Activated naive CD8-positive, alpha-beta T cell treated with anti-CD3 and anti-CD28 coated beads, Interleukin-2, amount 10 ng/mL, durations not matched to agents 7 days and 5 days (primary cell): ENCODE data around the gene FBXO38. TPM values are rescaled to one million over a fixed set of nuclear protein-coding genes. Genes with fewer than 3 reads are reported as not detected.

ENCODE experiments used
- ATAC-seq: fragments of 150-1000 bp; cut with Tn5 transposase; one replicate; pipeline ENCODE4 v1.10.0; 2021; ENCODE audit warnings: low read depth, moderate library complexity
- POLR2A ChIA-PET: fragments of 350-600 bp; sonication (Branson Sonifier 250); formaldehyde crosslinking; loops from one replicate; lab custom pipeline; 2021; ENCODE audit warnings: antibody characterized with exemption; lab: Charles Lee
- DNase-seq: peaks from one replicate; pipeline ENCODE4 v3.0.0; 2021
- H3K27ac Mint-ChIP-seq: one replicate; pipeline ENCODE4 v1.8.0; 2022; ENCODE audit warnings: mild to moderate bottlenecking, mixed read lengths
- H3K27me3 Mint-ChIP-seq: one replicate; pipeline ENCODE4 v1.8.0; 2022; ENCODE audit warnings: mild to moderate bottlenecking, moderate library complexity, mixed read lengths
- H3K36me3 Mint-ChIP-seq: one replicate; pipeline ENCODE4 v1.8.0; 2021; ENCODE audit warnings: mild to moderate bottlenecking, mixed read lengths
- H3K4me1 Mint-ChIP-seq: one replicate; pipeline ENCODE4 v1.8.0; 2021; ENCODE audit warnings: mixed read lengths
- H3K4me3 Mint-ChIP-seq: one replicate; pipeline ENCODE4 v1.8.0; 2022; ENCODE audit warnings: mild to moderate bottlenecking, moderate library complexity, mixed read lengths
- H3K9me3 Mint-ChIP-seq: one replicate; pipeline ENCODE4 v1.8.0; 2021; ENCODE audit warnings: mixed read lengths
- total RNA-seq, 2 experiments: library from RNA; stranded (reverse); gene quantifications; one replicate each; pipeline ENCODE4 v1.2.3, GENCODE V29; 2021

The FBXO38 gene
- total RNA-seq, 2 experiments from 2014 or later = 60.5 to 65.8 TPM

DNA sequence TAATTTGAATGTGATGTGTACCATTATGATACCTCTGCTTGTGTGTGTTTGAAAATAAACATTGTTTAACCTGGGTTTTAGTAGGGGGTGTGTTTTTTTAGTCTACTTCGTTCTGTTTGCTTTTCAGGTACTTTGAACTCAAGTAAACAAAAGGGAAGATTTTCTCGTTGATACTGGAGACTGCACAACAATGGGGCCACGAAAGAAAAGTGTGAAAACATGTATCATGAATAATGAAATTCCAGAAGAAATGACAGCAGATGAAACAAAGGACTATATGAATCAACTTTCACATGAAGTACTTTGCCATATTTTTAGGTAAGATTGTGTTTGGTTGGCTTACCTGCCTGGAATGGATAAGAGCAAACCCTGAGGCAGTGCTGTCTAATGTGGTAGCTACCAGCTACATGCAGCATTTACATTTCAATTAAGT lies 10.8 kb downstream of the FBXO38 start:
- H3K4me1 Mint-ChIP-seq = peaks cover 15% of the 10 kb centered on the region
- H3K27me3 Mint-ChIP-seq = no peaks in the 10 kb centered on the region
- H3K9me3 Mint-ChIP-seq = no peaks in the 10 kb centered on the region
- no peak overlapping the region for H3K4me3 Mint-ChIP-seq
- H3K36me3 Mint-ChIP-seq = peaks cover 9% of the 10 kb centered on the region
- H3K27ac Mint-ChIP-seq = no peak overlapping the region
- ATAC-seq (no peak), DNase-seq (no peak)
- POLR2A ChIA-PET = no interaction called here

GRCh38 chr5:148395031-148395430 lies 11.3 kb downstream of the FBXO38 start:
- DNase-seq (no peak), ATAC-seq (no peak)
- peaks cover 15% of the 10 kb centered on the region for H3K4me1 Mint-ChIP-seq
- POLR2A ChIA-PET = no interaction called here
- no peaks in the 10 kb centered on the region for H3K27me3 Mint-ChIP-seq
- no peaks in the 10 kb centered on the region for H3K9me3 Mint-ChIP-seq
- H3K27ac Mint-ChIP-seq = no peak overlapping the region
- H3K36me3 Mint-ChIP-seq = peaks cover 10% of the 10 kb centered on the region
- H3K4me3 Mint-ChIP-seq = no peak overlapping the region

- Mint-ChIP-seq H3K4me3 (no peak overlapping the region), H3K9me3 (no peaks in the 10 kb centered on the region), H3K27ac (no peak overlapping the region), H3K27me3 (no peaks in the 10 kb centered on the region), H3K4me1 (peaks cover 14% of the 10 kb centered on the region), H3K36me3 (peaks cover 28% of the 10 kb centered on the region)
- POLR2A ChIA-PET = no interaction called here
- no peak for DNase-seq
- ATAC-seq = no peak
Observed at GRCh38 chr5:148397968-148398595, 14.3 kb downstream of the FBXO38 start.

DNA sequence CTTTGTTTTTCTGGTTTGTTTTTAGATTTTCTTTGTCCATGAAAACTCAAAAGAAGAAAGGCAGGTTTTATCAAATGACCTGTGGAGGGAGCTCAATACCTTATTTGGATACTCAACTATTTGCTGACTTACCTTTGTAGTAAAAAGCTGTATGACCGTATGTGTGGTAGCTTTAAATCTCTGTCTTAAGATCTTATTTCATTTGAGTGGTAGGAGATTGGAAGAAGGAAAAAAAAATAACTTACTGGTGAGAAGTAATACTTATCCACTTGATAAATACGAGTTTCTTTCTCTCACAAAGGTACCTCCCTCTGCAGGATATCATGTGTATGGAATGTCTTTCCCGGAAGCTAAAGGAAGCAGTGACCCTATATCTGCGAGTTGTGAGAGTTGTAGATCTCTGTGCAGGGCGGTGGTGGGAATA lies 15.0 kb downstream of the FBXO38 start:
- DNase-seq (no peak), ATAC-seq (no peak)
- H3K27me3 Mint-ChIP-seq = no peaks in the 10 kb centered on the region
- H3K36me3 Mint-ChIP-seq = peaks cover 29% of the 10 kb centered on the region
- no peaks in the 10 kb centered on the region for H3K9me3 Mint-ChIP-seq
- POLR2A ChIA-PET = no interaction called here
- no peak overlapping the region for H3K4me3 Mint-ChIP-seq
- peaks cover 14% of the 10 kb centered on the region for H3K4me1 Mint-ChIP-seq
- H3K27ac Mint-ChIP-seq = no peak overlapping the region

GRCh38 chr5:148401604-148402003 lies 17.8 kb downstream of the FBXO38 start:
- ATAC-seq = no peak
- Mint-ChIP-seq H3K9me3 (no peaks in the 10 kb centered on the region), H3K27ac (no peak overlapping the region), H3K4me1 (peaks cover 12% of the 10 kb centered on the region), H3K27me3 (no peaks in the 10 kb centered on the region), H3K36me3 (peaks cover 38% of the 10 kb centered on the region), H3K4me3 (no peak overlapping the region)
- no peak for DNase-seq
- POLR2A ChIA-PET = no interaction called here

DNA sequence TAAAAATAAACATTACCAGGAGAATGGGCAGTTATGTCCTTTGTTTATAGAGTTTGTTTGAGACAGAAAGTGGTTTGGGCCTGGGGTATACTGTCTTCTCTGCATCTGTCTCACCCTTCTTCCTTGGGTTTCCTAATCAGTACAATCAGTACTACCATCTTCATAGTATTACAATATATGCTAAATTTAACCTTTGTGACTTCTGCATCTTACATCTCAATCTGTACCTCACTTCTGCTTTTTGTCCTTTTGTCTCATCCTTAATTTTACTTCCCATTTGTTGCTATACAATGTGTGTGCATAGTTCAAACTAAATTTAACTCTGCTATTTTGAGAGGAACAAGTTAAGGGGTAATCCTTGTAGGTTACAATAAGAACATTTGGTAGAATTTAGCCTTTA lies 19.6 kb downstream of the FBXO38 start:
- Mint-ChIP-seq H3K27ac (no peak overlapping the region), H3K9me3 (no peaks in the 10 kb centered on the region), H3K27me3 (no peaks in the 10 kb centered on the region), H3K4me3 (no peak overlapping the region), H3K36me3 (peaks cover 43% of the 10 kb centered on the region), H3K4me1 (peaks cover 10% of the 10 kb centered on the region)
- DNase-seq (no peak), ATAC-seq (no peak)
- POLR2A ChIA-PET = no interaction called here

DNA sequence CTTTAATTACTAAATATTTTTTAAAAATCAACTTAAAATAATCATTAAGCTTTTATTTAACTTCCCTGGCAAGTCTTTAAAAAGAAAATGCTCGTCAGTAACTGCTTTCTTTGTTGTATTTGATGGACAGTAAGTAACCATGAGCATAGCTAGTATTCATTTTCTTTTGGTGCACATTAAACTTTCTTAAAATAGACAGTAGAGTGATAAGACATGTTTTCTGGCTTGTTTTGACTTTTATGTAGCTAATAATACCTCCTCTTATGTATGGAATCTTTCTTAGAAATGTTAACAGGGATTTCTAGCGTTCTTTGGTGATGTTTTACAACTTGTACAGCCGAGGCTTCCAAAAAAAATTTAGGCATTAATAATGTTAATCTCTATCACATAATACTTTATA lies 22.6 kb downstream of the FBXO38 start:
- Mint-ChIP-seq H3K4me1 (no peaks in the 10 kb centered on the region), H3K27ac (no peak overlapping the region), H3K9me3 (no peaks in the 10 kb centered on the region), H3K36me3 (peaks cover 41% of the 10 kb centered on the region), H3K4me3 (no peak overlapping the region), H3K27me3 (no peaks in the 10 kb centered on the region)
- DNase-seq = no peak
- ATAC-seq = no peak
- POLR2A ChIA-PET = no interaction called here

DNA sequence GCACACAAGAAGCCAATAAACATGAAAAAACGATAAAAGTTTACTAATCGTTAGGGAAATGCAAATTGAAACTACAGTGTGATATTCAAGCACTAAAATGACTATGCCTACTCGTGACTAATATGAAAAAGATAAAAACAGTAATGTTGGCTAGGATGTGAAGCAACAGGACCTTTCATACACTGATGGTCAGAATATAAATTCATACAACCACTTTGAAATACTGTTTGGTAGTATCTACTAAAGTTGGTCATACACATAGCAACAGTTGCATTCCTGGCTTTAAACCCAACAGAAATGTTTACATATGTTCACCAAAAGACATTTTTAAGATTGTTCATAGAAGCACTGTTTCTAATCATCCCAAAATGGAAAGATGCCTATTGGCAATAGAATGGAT lies 24.3 kb downstream of the FBXO38 start:
- Mint-ChIP-seq H3K4me3 (no peak overlapping the region), H3K27ac (no peak overlapping the region), H3K9me3 (no peaks in the 10 kb centered on the region), H3K4me1 (no peaks in the 10 kb centered on the region), H3K27me3 (no peaks in the 10 kb centered on the region), H3K36me3 (peaks cover 39% of the 10 kb centered on the region)
- ATAC-seq = no peak
- DNase-seq = no peak
- POLR2A ChIA-PET = no interaction called here

GRCh38 chr5:148412124-148412523 lies 28.4 kb downstream of the FBXO38 start:
- Mint-ChIP-seq H3K27me3 (no peaks in the 10 kb centered on the region), H3K4me3 (no peak overlapping the region), H3K36me3 (peaks cover 38% of the 10 kb centered on the region), H3K4me1 (no peaks in the 10 kb centered on the region), H3K9me3 (no peaks in the 10 kb centered on the region), H3K27ac (no peak overlapping the region)
- DNase-seq (no peak), ATAC-seq (no peak)
- POLR2A ChIA-PET = no interaction called here

- POLR2A ChIA-PET = no interaction called here
- H3K27me3 Mint-ChIP-seq = no peaks in the 10 kb centered on the region
- H3K9me3 Mint-ChIP-seq = no peaks in the 10 kb centered on the region
- ATAC-seq (no peak), DNase-seq (no peak)
- H3K4me3 Mint-ChIP-seq = no peak overlapping the region
- H3K27ac Mint-ChIP-seq = no peak overlapping the region
- H3K36me3 Mint-ChIP-seq = peaks cover 45% of the 10 kb centered on the region
- H3K4me1 Mint-ChIP-seq = peaks cover 2% of the 10 kb centered on the region
Observed at GRCh38 chr5:148414833-148415232, 31.1 kb downstream of the FBXO38 start.

DNA sequence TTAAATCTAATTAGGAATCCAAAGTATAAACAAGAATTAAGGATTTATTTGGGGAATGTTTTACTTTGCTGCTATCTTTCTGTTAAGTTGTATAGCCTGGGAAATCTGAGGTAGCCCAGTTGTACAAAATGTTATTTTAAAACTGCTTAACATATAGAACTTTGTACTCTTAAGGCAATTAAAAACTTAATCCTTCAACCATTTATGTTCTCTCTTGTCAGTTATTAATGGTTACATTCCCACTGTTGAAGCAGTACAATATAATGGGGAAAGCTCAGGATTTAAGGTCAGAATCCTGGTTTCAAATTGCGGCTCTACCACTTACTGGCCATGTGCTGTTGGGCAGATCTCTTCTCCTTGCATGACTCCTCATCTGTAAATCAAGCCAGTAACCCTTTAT lies 32.7 kb downstream of the FBXO38 start:
- no peak overlapping the region for H3K27ac Mint-ChIP-seq
- no peaks in the 10 kb centered on the region for H3K27me3 Mint-ChIP-seq
- POLR2A ChIA-PET = no interaction called here
- ATAC-seq = no peak
- no peak overlapping the region for H3K4me3 Mint-ChIP-seq
- H3K36me3 Mint-ChIP-seq = peaks cover 33% of the 10 kb centered on the region
- peaks cover 2% of the 10 kb centered on the region for H3K4me1 Mint-ChIP-seq
- no peak for DNase-seq
- H3K9me3 Mint-ChIP-seq = no peaks in the 10 kb centered on the region

- DNase-seq = no peak
- H3K27me3 Mint-ChIP-seq = no peaks in the 10 kb centered on the region
- POLR2A ChIA-PET = no interaction called here
- no peaks in the 10 kb centered on the region for H3K9me3 Mint-ChIP-seq
- peaks cover 4% of the 10 kb centered on the region for H3K4me1 Mint-ChIP-seq
- H3K27ac Mint-ChIP-seq = no peak overlapping the region
- ATAC-seq = no peak
- no peak overlapping the region for H3K4me3 Mint-ChIP-seq
- peaks cover 36% of the 10 kb centered on the region for H3K36me3 Mint-ChIP-seq
Observed at GRCh38 chr5:148416921-148417320, 33.2 kb downstream of the FBXO38 start.

DNA sequence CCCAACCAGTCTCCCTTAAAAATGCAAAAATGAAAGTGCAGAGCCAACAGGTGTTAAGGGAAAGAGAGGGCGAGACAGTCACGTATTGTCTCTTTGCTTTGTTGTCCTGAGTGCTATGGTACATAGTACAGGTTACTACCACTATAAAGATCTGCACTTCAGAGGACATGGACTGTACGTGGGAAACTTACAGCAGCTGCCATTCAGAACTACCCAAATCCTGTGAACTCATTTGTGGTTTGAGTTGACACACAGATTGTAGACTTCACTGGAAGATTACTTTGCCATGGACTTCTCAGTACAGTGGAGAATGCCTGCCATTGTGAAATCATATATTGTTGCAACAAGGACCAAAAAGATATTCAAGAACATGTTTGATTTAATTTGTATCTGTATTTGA lies 34.8 kb downstream of the FBXO38 start:
- Mint-ChIP-seq H3K4me1 (peaks cover 4% of the 10 kb centered on the region), H3K27me3 (no peaks in the 10 kb centered on the region), H3K27ac (no peak overlapping the region), H3K36me3 (peaks cover 36% of the 10 kb centered on the region), H3K4me3 (no peak overlapping the region), H3K9me3 (no peaks in the 10 kb centered on the region)
- ATAC-seq (no peak), DNase-seq (no peak)
- POLR2A ChIA-PET = no interaction called here

- Mint-ChIP-seq H3K4me1 (peaks cover 6% of the 10 kb centered on the region), H3K9me3 (no peaks in the 10 kb centered on the region), H3K36me3 (peaks cover 43% of the 10 kb centered on the region), H3K27ac (no peak overlapping the region), H3K27me3 (no peaks in the 10 kb centered on the region), H3K4me3 (no peak overlapping the region)
- POLR2A ChIA-PET = no interaction called here
- ATAC-seq = no peak
- DNase-seq = no peak
Observed at GRCh38 chr5:148421661-148422060, 37.9 kb downstream of the FBXO38 start.
